ENCODE measurements around the gene CHST3. TPM values are rescaled to one million over a fixed set of nuclear protein-coding genes. Genes with fewer than 3 reads are reported as not detected.

CHST3 gene
- polyA plus RNA-seq, 1 donor from 2014 or later = 4.1 TPM

- H4K20me1 ChIP-seq (ENCODE audit: insufficient read depth) = no peaks in the 10 kb centered on the region
- no peaks in the 10 kb centered on the region for H3K9me2 ChIP-seq (ENCODE audit: insufficient read depth, low read length)
- no peaks in the 10 kb centered on the region for H3F3A ChIP-seq (ENCODE audit: insufficient read depth, low read length, poor library complexity, severe bottlenecking)
- no peak overlapping the region for H3K4me3 ChIP-seq (ENCODE audit: low read length)
- H3K9me3 ChIP-seq (ENCODE audit: low read length) = no peaks in the 10 kb centered on the region
- no peak overlapping the region for H3K4me2 ChIP-seq (ENCODE audit: low read length)
- TF ChIP-seq EP300 (conservative IDR thresholded peaks at IDR 0.05; ENCODE audit: poor library complexity, severe bottlenecking) = no peak
- TF ChIP-seq POLR2AphosphoS5 (IDR thresholded peaks at IDR 0.05) = no peak
- TF ChIP-seq RAD21 (conservative IDR thresholded peaks at IDR 0.05) = no peak
- TF ChIP-seq CTCF (IDR thresholded peaks at IDR 0.05; ENCODE audit: poor library complexity, severe bottlenecking) = no peak
- no peak for TF ChIP-seq SMC3 (conservative IDR thresholded peaks at IDR 0.05; ENCODE audit: poor library complexity)
- no peak for TF ChIP-seq TAF1 (IDR thresholded peaks at IDR 0.05; ENCODE audit: low read depth)
- no peak for TF ChIP-seq REST (IDR thresholded peaks at IDR 0.05; ENCODE audit: borderline replicate concordance)
- no peak for TF ChIP-seq MXI1 (conservative IDR thresholded peaks at IDR 0.05; ENCODE audit: poor library complexity, severe bottlenecking)
- no peak overlapping the region for H2AFZ ChIP-seq (ENCODE audit: low read depth, low read length)
- no peaks in the 10 kb centered on the region for H3K36me3 ChIP-seq (ENCODE audit: insufficient read depth, low read length)
- H3K9ac ChIP-seq (ENCODE audit: low read length) = no peak overlapping the region
- H3K27me3 ChIP-seq (ENCODE audit: insufficient read depth, low read depth, low read length) = no peaks in the 10 kb centered on the region
- no peaks in the 10 kb centered on the region for H3K79me2 ChIP-seq (replicated peaks; ENCODE audit: insufficient read depth, low read length)
- no peak overlapping the region for H3K27ac ChIP-seq (ENCODE audit: low read length)
Measured at GRCh38 chr10:71946700-71947099, 17.5 kb upstream of the CHST3 start.

GRCh38 chr10:71948496-71949067, 15.6 kb upstream of the CHST3 start:
- TF ChIP-seq REST (IDR thresholded peaks at IDR 0.05; ENCODE audit: borderline replicate concordance) (no peak), MXI1 (conservative IDR thresholded peaks at IDR 0.05; ENCODE audit: poor library complexity, severe bottlenecking) (no peak), SMC3 (conservative IDR thresholded peaks at IDR 0.05; ENCODE audit: poor library complexity) (no peak), EZH2 (IDR thresholded peaks at IDR 0.05; ENCODE audit: borderline replicate concordance, insufficient read depth, low read length, poor library complexity, severe bottlenecking) (no peak), CTCF (IDR thresholded peaks at IDR 0.05; ENCODE audit: poor library complexity, severe bottlenecking) (no peak), POLR2AphosphoS5 (IDR thresholded peaks at IDR 0.05) (no peak), TAF1 (IDR thresholded peaks at IDR 0.05; ENCODE audit: low read depth) (no peak), RAD21 (conservative IDR thresholded peaks at IDR 0.05) (no peak), EP300 (conservative IDR thresholded peaks at IDR 0.05; ENCODE audit: poor library complexity, severe bottlenecking) (no peak)
- Histone ChIP-seq H3K79me2 (replicated peaks; ENCODE audit: insufficient read depth, low read length) (no peaks in the 10 kb centered on the region), H3K4me2 (ENCODE audit: low read length) (no peak overlapping the region), H3K27ac (ENCODE audit: low read length) (no peak overlapping the region), H3K9me2 (ENCODE audit: insufficient read depth, low read length) (no peaks in the 10 kb centered on the region), H3K36me3 (ENCODE audit: insufficient read depth, low read length) (no peaks in the 10 kb centered on the region), H2AFZ (ENCODE audit: low read depth, low read length) (no peak overlapping the region), H3K9ac (ENCODE audit: low read length) (no peak overlapping the region), H3F3A (ENCODE audit: insufficient read depth, low read length, poor library complexity, severe bottlenecking) (no peaks in the 10 kb centered on the region), H3K9me3 (ENCODE audit: low read length) (no peaks in the 10 kb centered on the region), H3K27me3 (ENCODE audit: insufficient read depth, low read depth, low read length) (no peaks in the 10 kb centered on the region), H3K4me3 (ENCODE audit: low read length) (no peak overlapping the region), H4K20me1 (ENCODE audit: insufficient read depth) (no peaks in the 10 kb centered on the region)
